ENCODE results near the gene FRMD4A.

Gene FRMD4A
- 0.30 to 3.6 (median 3.5) reads per million in 4 donors for total RNA-seq

DNA sequence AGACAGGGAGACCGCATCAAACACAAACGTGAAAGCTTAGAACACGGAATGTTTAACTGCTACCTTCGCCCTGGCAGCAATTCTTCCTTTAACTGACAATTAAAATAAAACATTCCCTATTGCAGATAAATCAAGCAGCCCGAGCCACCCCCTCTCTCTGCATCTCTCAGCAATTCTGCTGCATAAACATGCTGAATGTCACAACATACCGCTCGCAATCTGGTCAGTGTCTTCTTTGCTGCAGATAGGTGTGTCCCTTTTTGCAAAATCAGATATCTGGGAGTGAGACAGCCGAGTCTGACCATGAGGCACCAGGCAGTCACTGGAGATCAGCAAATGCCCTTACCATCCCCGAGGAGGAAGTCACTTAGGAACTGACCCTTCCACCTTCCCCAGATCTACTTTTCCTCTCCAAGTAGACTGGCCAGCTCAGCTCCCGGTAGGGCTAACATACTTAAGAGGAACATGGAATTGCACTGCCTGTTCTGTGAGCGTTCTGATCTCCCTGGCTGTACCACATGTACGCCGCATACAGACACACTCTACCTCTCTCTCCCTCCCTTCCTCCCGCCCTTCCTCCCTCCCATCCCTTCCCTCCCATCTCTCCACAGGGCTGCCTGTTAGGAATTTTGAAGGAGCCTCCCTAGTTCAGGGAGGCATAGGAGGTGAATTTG lies at the start of gene FRMD4A:
Gene FRMD4A, minus strand, starts transcription at position 537 of the 674 bp plus-strand sequence.
- no peak for DNase-seq

DNA sequence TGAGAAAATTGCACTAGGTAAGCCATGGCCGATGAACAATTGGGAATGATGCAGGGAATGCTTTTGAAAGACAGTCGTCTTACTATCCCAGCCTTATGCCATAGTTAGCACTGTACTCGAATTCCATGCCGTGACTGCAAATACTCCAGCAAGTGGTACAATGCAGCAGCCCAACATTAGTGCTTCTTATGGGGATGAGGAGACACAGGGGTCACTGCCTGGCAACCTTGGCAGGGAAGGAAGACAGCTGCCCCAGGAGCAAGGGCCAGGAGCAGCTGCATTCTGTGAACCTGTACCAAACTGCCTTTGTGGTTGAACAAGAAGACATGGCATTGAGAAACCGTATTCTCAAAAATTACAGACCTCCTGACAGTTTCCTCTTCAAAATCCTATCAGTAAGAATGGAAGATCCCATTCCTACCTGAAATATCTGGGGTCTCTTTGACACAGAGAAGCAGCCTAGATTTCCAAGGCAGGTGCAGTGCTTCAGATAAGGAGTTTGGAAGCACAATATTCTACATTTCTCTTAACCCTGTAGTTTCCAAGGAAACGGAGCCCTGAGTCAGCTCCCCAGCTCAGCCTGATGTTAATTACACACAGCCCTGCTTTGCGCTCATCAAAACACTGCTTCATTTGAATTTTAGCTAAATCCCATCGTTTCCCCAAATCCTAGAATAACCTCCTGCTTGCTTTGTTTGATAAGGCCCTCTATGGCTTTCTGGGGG lies 49.0 kb upstream of the FRMD4A start:
- DNase-seq, result no peak

DNA sequence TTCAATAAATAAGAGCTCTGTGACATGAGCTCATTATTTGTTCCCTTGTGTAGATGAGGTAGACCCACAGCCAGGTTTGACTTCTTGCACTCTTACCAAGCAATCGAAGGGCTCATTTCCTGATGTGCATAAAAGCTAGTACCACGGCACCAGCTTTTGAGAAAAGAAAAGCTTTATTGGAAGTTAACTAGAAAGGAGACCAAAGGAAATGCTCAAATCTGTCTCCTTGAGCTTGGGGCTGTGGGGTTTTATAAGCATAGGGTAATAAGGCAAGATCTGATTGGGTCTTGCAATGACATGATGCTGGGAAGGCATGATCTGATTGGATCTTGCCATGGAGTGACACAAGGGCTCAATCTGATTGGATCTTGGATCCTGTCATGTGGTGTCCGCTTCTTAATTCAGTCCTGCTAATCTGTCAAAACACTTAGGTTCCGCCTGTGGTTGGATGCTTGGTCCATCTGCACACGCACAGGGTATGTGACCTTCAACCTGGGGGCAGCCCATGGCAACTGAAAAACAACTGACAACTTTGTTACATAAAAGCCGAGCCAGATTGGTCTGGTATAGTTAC lies 47.8 kb upstream of the FRMD4A start:
- no peak for DNase-seq

DNA sequence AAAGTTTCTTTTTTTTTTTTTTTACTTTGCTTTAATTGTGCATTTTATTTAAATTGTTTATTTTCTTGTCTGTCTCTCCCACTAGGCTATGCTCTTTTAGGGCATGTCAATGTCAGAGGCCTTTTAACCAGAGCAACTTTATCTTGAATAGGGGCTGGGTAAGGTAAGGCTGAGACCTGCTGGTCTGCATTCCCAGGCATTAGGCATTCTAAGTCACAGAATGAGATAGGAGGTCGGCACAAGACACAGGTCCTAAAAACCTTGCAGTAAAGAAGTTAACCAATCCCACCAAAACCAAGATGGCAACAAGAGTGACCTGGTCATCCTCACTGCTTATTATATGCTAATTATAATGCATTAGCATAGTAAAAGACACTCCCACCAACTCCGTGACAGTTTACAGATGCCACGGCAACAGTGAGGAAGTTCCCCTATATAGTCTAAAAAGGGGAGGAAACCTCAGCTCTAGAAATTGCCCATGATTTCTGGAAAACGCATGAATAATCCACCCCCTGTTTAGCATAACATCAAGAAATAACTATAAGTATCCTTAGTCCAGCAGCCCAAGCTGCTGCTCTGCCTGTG lies 47.0 kb upstream of the FRMD4A start:
- no peak for DNase-seq

DNA sequence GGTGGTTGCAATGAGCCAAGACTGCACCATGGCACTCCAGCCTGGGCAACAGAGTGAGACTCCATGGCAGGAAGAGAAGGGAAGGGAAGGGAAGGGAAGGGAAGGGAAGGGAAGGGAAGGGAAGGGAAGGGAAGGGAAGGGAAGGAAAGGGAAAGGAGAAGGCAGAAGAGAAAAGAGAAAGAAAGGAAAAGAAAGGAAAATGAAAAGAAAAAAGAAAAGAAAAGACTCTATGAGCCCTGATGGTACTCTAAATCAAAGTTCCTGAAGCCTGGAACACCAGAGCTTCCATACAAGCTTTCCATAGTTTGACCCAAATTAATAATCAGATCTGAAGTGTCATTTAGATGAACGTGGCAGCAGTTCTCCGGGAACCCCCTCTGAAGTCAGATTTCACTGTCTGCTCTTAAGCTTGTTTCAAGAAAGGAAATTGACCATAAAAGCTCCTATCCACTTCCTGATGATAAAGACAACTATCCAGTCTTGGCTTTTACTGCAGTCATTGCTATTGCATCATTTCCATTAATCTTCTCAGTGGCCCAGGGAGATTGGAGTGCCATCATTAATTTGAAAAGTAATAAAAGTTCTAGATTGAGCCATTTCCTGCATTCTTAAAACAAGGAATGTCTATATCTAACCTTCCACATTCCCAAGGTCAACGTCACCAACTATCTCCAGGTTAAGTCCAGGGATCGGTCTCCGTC lies 44.2 kb upstream of the FRMD4A start:
- no peak for DNase-seq

DNA sequence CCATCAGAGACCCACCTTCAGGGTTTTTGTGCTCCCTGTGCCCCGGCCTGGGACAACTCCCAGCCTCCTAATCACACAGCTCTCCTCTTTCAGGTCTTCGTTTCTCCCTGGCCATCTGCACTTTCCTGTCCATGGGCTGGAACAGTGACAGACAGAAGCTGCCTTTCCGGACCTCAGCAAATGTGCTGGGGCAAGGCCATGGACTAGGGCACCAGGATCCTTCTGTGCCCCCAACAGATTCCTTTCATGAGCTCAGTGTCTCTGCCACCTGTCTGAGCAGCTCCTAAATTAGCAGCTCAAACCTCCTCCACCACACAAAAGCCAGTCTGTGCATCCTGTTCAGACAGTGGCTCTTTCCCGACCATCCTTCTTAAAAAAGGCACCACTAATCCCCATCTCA lies 41.9 kb upstream of the FRMD4A start:
- no peak for DNase-seq

DNA sequence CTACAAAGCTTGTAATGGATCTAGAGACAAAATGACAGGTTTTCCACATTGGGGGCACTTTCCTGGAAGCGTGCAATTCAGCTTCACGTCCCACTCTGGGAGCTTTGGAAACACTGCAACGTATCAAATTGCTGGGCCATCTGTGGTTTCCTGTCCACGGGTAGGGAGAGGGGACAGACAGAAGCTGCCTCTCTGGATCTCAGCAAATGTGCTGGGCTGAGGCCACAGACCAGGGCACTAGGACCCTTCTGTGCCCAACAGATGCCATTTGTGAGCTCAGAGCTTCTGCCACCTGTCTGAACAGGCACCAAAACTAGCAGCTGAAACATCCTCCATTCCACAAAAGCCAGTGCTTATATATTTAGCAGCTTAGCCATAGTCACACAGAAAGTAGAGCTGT lies 40.9 kb upstream of the FRMD4A start:
- no peak for DNase-seq

DNA sequence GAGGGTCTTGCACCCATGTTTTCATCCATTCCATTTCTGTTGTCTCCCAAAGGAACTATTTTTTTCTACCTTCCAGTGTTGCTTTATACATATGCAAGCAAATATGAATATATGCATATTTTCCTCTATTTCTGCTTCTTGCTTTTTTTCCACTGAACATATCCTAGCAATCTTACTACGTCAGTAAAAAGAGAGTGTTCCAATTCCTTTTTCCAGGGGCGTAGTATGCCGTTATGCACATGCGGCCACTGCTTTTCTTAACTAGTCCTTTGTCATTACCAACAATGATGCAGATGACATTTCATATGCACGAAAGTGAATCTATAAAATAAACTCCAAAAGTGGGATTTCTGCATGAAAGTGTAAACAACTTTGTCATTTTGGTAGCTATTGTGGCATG lies 40.2 kb upstream of the FRMD4A start:
- DNase-seq, result no peak

DNA sequence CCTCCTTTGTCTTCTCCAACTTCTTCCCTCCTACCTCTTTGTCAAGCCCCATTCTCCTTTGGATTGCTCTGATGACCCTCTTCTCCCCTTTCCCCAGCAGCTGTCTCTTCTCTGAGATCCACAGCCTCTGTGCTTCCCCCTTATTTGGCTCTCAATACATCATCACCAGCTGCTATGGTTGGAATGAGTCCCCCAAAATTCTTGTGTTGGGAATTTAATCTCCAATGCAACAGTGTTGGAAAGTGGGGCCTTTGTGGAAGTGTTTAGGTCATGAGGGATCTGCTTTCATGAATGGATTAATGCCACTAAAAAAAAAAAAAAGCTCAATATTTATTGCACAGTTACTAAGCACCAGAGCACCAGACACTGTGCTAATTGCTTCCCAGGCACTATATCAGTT lies 39.2 kb upstream of the FRMD4A start:
- no peak for DNase-seq

DNA sequence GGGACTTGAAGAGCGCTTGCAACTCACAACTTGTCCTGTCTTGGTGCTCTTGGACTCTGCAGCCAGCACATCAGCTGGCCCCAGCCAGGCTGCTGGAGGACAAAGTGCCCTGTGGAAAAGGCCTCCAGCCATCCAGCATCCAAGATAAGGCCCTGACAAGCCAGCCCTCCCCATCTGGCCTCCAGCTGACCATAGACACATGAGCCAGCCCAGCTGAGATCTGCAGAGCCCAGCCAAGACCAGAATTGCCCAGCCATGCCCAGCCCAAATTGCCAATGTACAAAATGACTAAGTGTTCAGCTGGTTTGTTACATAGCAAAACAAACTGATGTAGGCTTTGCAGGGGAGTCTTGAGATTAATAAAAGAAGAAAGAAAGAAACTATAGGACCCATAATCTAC lies 36.0 kb upstream of the FRMD4A start:
- no peak for DNase-seq

DNA sequence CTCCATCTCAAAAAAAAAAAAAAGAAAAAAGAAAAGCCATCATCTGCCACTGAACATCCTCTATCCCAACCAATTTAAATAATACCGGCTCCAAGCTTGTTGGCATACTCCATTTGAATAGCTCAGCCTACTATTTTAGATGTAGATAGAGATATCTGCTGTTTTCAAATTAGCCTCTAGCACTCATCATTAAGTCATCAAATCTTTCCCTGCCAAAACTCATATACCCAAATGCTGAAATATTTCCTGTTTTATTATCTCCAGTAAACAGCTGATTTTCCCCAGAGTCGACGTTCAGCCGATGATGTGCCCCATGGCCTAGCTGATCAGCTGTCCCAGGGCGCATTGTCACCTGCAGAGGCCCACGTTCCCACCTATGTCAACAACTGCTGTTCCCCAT lies 34.5 kb upstream of the FRMD4A start:
- no peak for DNase-seq

DNA sequence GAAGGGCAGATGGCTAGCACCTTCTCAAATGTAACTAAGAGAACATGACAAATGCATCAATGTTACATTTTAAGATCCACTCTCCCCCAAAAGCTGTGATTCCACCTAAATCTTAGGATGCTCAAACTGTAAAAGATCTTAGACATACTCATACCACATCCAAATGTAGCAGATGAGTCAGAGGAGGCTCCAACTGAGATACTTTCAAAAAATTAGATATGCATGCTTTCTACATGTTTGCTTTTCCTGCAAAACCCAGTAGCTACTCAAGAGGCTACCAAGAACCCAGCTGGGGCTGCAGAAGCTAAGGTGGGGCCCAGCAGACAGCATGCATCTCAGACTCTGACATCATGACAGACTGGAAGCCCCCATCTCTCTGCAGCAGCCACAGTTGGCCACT lies 31.4 kb upstream of the FRMD4A start:
- no peak for DNase-seq

DNA sequence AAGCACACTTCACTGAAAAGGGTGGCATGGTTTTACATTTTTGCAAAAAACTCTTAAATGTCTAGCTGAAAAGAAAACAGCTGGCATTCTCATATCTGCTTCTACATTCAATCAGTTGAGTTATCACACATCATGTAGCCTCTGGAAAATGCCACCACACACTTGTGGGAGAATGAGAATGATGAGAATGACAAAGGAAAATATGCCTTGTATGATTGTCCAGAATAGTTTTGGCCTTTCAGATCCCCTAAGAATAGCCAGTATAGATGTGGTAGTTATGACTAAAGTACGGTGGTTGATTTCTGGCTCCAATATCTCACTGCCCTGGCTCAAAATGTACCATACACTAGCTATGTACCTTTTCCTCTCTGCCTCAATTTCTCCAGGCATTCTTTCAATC lies 30.2 kb upstream of the FRMD4A start:
- DNase-seq, result no peak

DNA sequence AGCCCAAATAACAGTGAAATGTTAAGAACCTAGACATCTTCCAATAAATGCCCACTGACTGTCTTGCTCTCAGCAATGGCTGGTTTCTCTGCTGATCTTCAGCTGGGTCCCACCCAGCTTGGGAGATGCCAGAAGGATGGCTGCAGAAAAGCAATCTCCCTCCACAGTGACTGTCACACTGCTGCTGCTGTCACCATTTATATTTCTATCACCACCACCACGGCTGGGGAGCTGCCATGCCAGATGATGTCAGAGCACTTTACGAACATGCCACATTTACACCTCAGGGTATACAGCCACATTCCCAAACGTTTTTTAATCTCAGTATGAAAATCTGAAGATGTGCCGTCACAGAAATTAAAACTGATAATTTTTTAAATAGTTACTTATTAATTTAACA lies 29.8 kb upstream of the FRMD4A start:
- DNase-seq, result no peak

DNA sequence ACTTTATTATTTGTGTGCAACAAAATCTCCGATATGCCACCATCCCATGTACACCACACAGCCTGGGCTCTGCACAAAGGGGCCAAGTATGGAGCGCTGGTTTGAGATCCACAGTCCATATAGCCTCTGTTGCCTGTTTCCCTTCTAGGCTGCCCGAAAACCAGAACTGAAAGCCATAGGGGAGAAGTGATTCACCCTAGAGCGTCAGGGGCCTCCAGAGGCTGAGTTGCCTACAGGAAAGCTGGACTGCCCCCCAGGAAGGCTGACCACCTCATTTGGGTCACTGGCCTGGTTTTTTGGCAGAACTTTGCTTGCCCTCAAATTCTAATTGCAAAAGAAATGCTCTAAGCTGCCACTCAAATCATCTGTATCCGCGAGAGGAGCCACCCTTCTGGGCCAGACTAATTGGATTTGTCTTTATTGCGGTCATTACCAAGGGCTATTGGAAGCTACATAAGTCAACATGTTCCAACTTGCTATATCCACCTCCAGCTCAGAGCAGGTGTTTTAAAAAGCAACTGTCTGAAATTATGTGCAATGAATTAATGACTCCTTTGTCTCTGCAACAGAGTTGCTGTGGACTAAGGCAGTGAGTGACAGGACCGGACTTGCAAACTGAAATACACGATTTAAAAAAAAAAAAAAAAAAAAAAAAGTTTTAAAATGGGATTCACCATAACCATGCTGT lies 28.3 kb upstream of the FRMD4A start:
- DNase-seq, result no peak

DNA sequence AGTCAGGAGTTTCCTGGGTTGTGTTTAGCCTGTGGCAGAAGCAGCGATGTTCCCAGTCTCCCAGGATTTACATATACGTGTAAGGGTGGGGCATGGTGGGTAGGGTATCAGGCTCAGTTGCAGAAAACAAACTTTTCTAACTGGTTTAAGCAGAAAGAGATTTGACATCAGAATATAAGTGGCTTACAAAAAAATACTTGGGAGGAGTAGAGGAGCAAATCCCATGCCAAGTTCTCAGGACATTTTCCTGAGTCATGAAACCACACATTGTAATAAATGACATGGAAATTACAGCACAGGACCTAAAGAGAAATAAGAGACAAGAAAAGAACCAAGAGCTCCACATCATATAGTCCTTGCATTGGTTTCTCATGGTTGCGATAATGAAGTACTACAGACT lies 26.2 kb upstream of the FRMD4A start:
- DNase-seq, result no peak

DNA sequence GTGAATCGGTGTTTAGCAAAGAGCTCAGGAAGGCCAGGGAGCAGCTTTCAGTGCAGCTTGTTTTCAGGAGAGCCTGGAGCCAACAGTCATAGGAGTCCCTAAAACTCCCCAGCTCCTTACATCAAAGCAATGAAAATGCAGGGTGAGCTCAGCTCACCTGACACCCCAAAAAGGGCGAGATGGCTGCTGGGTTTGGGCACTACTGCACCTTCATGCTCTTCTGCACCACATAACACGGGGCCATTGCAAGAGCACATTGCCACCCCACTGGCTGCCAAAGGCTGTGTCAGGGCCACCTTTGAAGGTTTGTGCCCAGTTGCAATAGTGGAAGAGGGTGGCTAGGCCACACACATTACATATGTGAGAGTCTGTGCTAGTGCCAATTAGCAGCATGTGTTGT lies 25.0 kb upstream of the FRMD4A start:
- no peak for DNase-seq

DNA sequence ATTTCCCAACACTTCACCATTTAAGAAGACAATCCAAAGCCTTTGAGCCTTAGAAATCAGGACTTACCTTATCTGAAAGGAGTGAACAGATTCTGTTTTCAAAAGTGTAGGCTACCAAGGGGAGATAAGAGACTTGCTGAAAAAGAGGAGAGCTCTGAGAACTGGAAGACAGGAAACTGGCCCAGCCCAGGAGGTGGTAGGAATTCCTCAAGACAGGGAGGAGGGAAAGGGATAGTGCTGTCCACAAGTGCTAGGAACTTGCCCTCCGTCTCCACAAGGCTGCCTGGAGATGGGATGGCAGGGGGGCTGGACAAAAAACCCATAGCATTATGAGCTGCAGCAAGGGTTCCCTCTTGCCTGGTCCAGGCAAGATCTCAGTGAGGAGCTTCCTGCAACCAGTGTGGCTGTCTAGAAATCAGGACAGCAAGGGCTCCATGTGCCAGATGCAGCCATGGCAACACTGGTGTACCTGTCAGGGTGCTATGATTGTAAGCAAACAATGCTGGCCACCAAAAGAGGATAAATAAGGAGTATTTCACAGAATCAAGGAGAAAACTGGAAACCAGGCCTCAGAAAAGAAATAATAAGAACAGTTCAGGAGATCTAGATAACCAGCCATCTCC lies 22.7 kb upstream of the FRMD4A start:
- DNase-seq, result no peak

DNA sequence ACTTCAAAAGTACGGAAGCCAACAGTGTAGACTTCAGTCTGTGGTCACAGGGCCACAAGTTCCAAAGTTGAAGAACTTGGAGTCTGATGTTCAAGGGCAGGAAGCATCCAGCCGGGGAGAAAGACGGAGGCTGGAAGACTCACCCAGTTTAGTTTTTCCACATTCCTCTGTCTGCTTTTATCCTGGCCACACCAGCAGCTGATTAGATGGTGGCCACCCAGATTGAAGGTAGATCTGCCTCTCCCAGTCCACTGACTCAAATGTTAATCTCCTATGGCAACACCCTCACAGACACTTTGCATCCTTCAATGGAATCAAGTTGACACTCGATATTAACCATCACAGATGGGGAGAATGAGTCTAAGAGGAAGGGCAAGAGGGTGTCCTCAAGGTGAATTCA lies 19.3 kb upstream of the FRMD4A start:
- no peak for DNase-seq

DNA sequence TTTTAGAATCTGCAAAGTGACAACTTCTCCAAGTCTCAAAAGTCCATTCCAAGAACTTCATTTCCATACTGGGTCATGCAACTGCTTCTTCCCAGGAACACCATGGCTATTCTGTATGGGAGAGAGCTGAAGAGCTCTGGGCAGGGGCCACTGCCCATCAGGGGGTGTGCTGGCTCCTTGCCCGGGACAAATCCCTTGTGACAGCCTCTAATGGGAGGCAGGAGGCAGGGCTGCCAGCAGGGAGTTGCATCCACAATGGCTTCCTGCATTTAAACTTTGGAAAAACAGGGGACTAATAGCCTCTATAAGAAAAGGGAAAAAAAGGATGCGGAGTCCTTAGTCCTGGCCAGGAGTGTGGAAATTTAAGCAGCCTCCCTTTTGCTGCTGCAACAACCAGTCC lies 18.4 kb upstream of the FRMD4A start:
- DNase-seq, result no peak

DNA sequence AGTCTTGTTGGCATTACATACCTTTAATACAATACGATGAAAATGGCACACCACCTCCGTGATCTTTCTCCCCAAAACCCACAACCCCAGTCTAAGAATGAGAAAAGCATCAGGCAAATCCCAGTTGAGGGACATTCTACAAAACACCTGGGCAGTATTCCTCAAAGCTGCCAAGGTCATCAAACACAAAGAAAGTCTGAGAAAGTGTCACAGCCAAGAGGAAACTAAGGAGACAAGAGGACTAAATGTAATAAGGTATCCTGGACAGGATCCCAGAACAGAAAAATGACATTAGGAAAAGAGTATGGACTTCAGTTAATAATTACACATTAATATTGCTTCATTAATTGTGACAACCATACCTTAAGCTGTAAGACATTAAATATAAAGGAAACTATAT lies 14.5 kb upstream of the FRMD4A start:
- no peak for DNase-seq

DNA sequence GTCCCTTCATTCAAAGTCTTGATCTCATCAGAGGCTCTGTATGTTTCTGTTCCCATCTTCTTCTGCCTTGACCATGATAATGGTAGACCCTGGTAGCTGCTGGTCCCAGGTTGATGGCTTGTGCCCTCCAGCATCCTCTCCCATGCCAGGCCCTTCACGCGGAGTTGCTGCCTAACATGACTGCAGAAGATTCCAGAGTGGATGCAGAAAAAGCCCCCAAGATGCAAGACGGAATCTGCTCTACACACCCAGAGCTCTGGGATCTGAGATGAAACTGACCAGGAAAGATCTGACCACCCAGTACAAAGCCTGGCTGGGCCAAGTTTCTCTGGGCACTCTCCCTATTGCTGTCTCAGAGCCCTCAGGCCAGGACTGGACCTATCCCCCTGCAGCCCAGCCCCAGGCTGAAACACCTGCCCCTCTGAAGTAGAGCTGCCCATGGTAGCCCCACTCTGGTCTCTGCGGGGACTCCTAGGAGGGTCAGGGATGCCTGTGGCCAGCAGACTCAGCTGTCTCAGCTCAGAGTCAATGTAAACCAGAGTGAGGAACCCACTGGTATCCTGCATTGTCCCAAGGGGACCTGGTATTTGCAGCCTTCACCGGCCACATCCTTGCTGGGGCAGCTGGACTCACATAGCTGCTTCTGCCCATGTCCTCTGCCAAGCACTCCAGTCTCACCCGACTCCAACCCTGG lies 9.5 kb upstream of the FRMD4A start:
- no peak for DNase-seq

Measured in T-helper 1 cell (primary cell).